Measurements from ENCODE around the gene SPRY1. TPM values are rescaled to one million over a fixed set of nuclear protein-coding genes. Genes with fewer than 3 reads are reported as not detected.

SPRY1 gene
- total and polyA plus RNA-seq, 2 of the 8 experiments (the other 6 are each of a cell fraction or from before 2014, with no cell fraction given) = 11.7 to 56.2 TPM

DNA sequence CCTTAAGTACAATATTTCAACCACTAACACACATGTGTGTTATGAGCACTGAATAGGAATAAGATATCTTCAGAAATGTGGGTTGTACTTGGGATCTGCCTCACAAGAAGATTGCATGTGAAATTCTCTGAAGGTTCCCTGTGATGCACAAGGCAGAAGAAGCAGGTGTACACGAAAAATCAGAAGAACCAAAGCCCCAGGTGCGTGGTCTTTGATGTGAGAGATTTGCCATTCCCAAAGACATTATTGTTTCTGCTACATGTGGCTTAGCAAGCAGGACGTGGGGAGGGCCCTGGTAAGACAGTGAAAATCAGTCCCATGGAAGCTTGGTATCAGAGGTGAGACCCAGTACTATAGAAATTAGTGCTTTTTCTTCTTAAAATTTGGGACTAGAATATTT is 13.0 kb upstream of the SPRY1 start (continued):
- no peak for TF ChIP-seq FOSL1 (IDR thresholded peaks at IDR 0.05; ENCODE audit: insufficient read depth, low read depth, low read length)
- TF ChIP-seq SIRT6 (IDR thresholded peaks at IDR 0.05; ENCODE audit: low read length) = no peak
